ENCODE measurements around the gene GRIK3. TPM values are rescaled to one million over a fixed set of nuclear protein-coding genes. Genes with fewer than 3 reads are reported as not detected.

Gene GRIK3
- total RNA-seq, 4 donors from 2014 or later, result 0.75 to 9.8 (median 1.2) TPM

GRCh38 chr1:36851595-36851994 is 182.7 kb downstream of the GRIK3 start:
- Histone ChIP-seq H3K4me1 (no peaks in the 10 kb centered on the region), H3K27me3 (peaks cover 50% of the 10 kb centered on the region), H3K4me3 (no peak overlapping the region), H3K9me3 (no peaks in the 10 kb centered on the region), H3K27ac (no peak overlapping the region), H3K36me3 (no peaks in the 10 kb centered on the region)
- 78% methylated on average over 4 of the region's 4 CpGs; no CpG with 5 or more reads in 1 of the 2 donors for WGBS, 2 donors (ENCODE audit: low coverage in 1 of 2)
- DNase-seq, result no peak
- TF ChIP-seq EP300 (IDR thresholded peaks at IDR 0.05; ENCODE audit: low read depth) (no peak), POLR2A (IDR thresholded peaks at IDR 0.05) (no peak), POLR2AphosphoS5 (IDR thresholded peaks at IDR 0.05) (no peak), CTCF (IDR thresholded peaks at IDR 0.05) (no peak)
- intact Hi-C loops (cut with DNase I; ENCODE audit: low total_unique reads) (no loop called here), in situ Hi-C loops (cut with MboI; ENCODE audit: low pct_ligation_motif_present in 1 of 4, low pct_unique_long_range_greater_than_20kb in 1 of 4, low sequenced_read_pairs in 3 of 4) (no loop called here)

DNA sequence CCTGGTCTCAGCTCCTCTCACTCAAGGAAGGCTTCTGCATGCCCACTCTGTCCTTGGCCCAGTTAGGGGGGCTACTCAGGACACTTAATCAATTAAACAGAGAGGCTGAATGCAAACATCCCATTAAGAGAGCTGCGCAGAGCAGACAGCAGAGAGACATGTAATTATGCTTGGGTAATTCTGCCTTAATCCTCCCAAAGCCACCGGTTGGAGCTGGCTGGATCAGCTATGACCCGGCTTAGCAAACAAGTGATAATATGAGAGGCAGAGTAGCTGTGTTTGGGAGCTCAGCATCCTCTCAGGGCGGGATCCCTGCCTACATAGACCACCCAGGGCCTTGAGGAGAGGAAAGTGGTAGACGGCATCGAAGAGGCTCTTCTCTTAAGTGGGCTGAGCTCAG is 183.2 kb downstream of the GRIK3 start:
- intact Hi-C loops (cut with DNase I; ENCODE audit: low total_unique reads), result no loop called here
- Histone ChIP-seq H3K27ac (no peak overlapping the region), H3K4me1 (no peaks in the 10 kb centered on the region), H3K4me3 (no peak overlapping the region), H3K9me3 (no peaks in the 10 kb centered on the region), H3K27me3 (peaks cover 48% of the 10 kb centered on the region), H3K36me3 (no peaks in the 10 kb centered on the region)
- in situ Hi-C loops (cut with MboI; ENCODE audit: low pct_ligation_motif_present in 1 of 4, low pct_unique_long_range_greater_than_20kb in 1 of 4, low sequenced_read_pairs in 3 of 4), result no loop called here
- 41 to 53% methylated on average over 3 to 6 of the region's 6 CpGs for WGBS, 2 donors (ENCODE audit: low coverage in 1 of 2)
- no peak for TF ChIP-seq EP300 (IDR thresholded peaks at IDR 0.05; ENCODE audit: low read depth)
- TF ChIP-seq POLR2A (IDR thresholded peaks at IDR 0.05), result no peak
- TF ChIP-seq CTCF (IDR thresholded peaks at IDR 0.05), result no peak
- no peak for TF ChIP-seq POLR2AphosphoS5 (IDR thresholded peaks at IDR 0.05)
- DNase-seq, result no peak

DNA sequence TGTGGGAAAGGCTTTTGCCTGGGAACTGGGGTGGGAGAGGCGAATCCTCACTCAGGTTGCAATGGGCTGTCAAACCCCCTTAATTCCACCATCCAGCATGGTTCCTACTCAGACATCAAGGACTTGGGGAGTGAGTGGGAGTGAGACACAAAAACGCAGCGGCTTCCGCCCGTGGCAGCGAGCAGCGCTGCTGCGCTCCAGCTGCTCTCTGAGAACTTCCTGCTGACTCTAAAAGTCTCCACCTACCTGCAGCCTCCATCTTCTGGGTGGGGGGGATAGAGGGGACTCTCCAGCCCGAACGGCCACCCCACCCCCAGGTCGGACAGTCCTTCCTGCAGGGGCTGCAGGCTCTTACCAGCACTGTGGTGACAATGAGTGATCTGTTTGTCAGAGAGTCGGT is 184.4 kb downstream of the GRIK3 start:
- intact Hi-C loops (cut with DNase I; ENCODE audit: low total_unique reads), result no loop called here
- Histone ChIP-seq H3K4me3 (no peak overlapping the region), H3K36me3 (no peaks in the 10 kb centered on the region), H3K27me3 (peaks cover 37% of the 10 kb centered on the region), H3K9me3 (no peaks in the 10 kb centered on the region), H3K27ac (no peak overlapping the region), H3K4me1 (no peaks in the 10 kb centered on the region)
- DNase-seq, result no peak
- in situ Hi-C loops (cut with MboI; ENCODE audit: low pct_ligation_motif_present in 1 of 4, low pct_unique_long_range_greater_than_20kb in 1 of 4, low sequenced_read_pairs in 3 of 4), result no loop called here
- TF ChIP-seq POLR2A (IDR thresholded peaks at IDR 0.05) (no peak), EP300 (IDR thresholded peaks at IDR 0.05; ENCODE audit: low read depth) (no peak), POLR2AphosphoS5 (IDR thresholded peaks at IDR 0.05) (no peak)
- 81% methylated on average over 12 of the region's 12 CpGs; no CpG with 5 or more reads in 1 of the 2 donors for WGBS, 2 donors (ENCODE audit: low coverage in 1 of 2)

- no peak for DNase-seq
- TF ChIP-seq POLR2A (IDR thresholded peaks at IDR 0.05), result no peak
- H3K9me3 ChIP-seq, result no peaks in the 10 kb centered on the region
- H3K4me3 ChIP-seq, result no peak overlapping the region
- H3K36me3 ChIP-seq, result no peaks in the 10 kb centered on the region
- in situ Hi-C loops (cut with MboI; ENCODE audit: low pct_ligation_motif_present in 1 of 4, low pct_unique_long_range_greater_than_20kb in 1 of 4, low sequenced_read_pairs in 3 of 4) (no loop called here), intact Hi-C loops (cut with DNase I; ENCODE audit: low total_unique reads) (no loop called here)
- peaks cover 25% of the 10 kb centered on the region for H3K27me3 ChIP-seq
- WGBS, 2 donors (ENCODE audit: low coverage in 1 of 2), result 7% methylated on average over 2 of the region's 2 CpGs; no CpG with 5 or more reads in 1 of the 2 donors
- H3K4me1 ChIP-seq, result no peaks in the 10 kb centered on the region
- H3K27ac ChIP-seq, result no peak overlapping the region
These were observed 186.6 kb downstream of the GRIK3 start for GRCh38 chr1:36847761-36848160.

DNA sequence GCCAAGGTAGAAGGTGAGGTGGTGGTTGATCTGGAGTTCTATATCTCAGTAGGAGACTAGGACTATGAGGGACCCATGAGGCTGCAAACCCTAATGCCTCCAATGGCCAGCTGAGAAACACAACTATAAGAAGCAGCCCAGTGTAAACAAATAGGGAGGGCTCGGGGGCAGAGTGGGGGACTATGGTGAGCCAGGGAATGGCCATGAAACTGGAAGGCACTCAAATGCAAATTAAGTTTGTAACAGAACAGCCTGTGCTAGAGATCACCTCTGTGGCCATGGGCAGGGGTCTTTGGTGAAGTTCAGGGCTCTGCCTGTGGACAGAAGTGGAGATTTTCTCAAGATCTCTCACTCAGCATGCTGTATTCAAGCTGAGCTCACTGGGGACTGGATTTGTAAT is 187.1 kb downstream of the GRIK3 start:
- Histone ChIP-seq H3K27me3 (peaks cover 25% of the 10 kb centered on the region), H3K4me1 (no peaks in the 10 kb centered on the region), H3K27ac (no peak overlapping the region), H3K36me3 (no peaks in the 10 kb centered on the region), H3K4me3 (no peak overlapping the region), H3K9me3 (no peaks in the 10 kb centered on the region)
- TF ChIP-seq POLR2AphosphoS5 (IDR thresholded peaks at IDR 0.05) (no peak), CTCF (IDR thresholded peaks at IDR 0.05) (no peak), POLR2A (IDR thresholded peaks at IDR 0.05) (no peak), EP300 (IDR thresholded peaks at IDR 0.05; ENCODE audit: low read depth) (no peak)
- 0 to 8% methylated on average over 1 of the region's 1 CpG for WGBS, 2 donors (ENCODE audit: low coverage in 1 of 2)
- intact Hi-C loops (cut with DNase I; ENCODE audit: low total_unique reads), result no loop called here
- in situ Hi-C loops (cut with MboI; ENCODE audit: low pct_ligation_motif_present in 1 of 4, low pct_unique_long_range_greater_than_20kb in 1 of 4, low sequenced_read_pairs in 3 of 4), result no loop called here
- no peak for DNase-seq
